OCI-LY3 (cell line): Measurements from ENCODE around the gene SCNN1A.

Experiments used
- H2AFZ ChIP-seq: fragments of 200-600, 300-600 bp; shearing (Covaris generic); 2 replicates; pipeline ENCODE4 v1.6.0; 2014; ENCODE audit warnings: antibody characterized with exemption, low read depth, low read length
- H3K27ac ChIP-seq: fragments of 200-600, 300-600 bp; sonication (generic); 2 replicates; pipeline ENCODE4 v1.5.1; 2014; ENCODE audit warnings: mild to moderate bottlenecking, low read length, moderate library complexity, mixed read lengths
- H3K27me3 ChIP-seq: fragments of 200-600, 300-600 bp; sonication (generic); 2 replicates; pipeline ENCODE4 v1.6.1; 2014; ENCODE audit warnings: low read depth, low read length, mixed read lengths
- H3K36me3 ChIP-seq: fragments of 200-600, 300-600 bp; sonication (generic); replicated peaks from 2 replicates; pipeline ENCODE3; 2014; ENCODE audit warnings: low read depth, low read length, mixed read lengths
- H3K4me1 ChIP-seq: fragments of 300-600, 200-600 bp; sonication (generic); 2 replicates; pipeline ENCODE4 v1.6.1; 2014; ENCODE audit warnings: low read length, mixed read lengths
- H3K4me2 ChIP-seq: fragments of 200-600, 300-600 bp; sonication (generic); 2 replicates; pipeline ENCODE4 v1.6.1; 2014; ENCODE audit warnings: low read length, mixed read lengths
- H3K4me3 ChIP-seq: fragments of 300-600, 200-600 bp; sonication (generic); 2 replicates; pipeline ENCODE4 v1.5.1; 2014; ENCODE audit warnings: antibody characterized with exemption, mild to moderate bottlenecking, low read length, moderate library complexity
- H3K79me2 ChIP-seq: fragments of 300-600, 200-600 bp; shearing (Covaris generic); 2 replicates; pipeline ENCODE4 v1.6.1; 2014; ENCODE audit warnings: mild to moderate bottlenecking, low read length, mixed read lengths
- H3K9ac ChIP-seq: fragments of 300-600, 200-600 bp; shearing (Covaris generic); 2 replicates; pipeline ENCODE4 v1.6.0; 2014; ENCODE audit warnings: mild to moderate bottlenecking, low read length, moderate library complexity
- H3K9me3 ChIP-seq: fragments of 200-600, 300-600 bp; shearing (Covaris generic); 2 replicates; pipeline ENCODE4 v1.6.1; 2014; ENCODE audit warnings: low read length, mixed read lengths; ENCODE audit not compliant: insufficient read depth
- H4K20me1 ChIP-seq: fragments of 200-600, 300-600 bp; sonication (generic); 2 replicates; pipeline ENCODE4 v1.6.1; 2016; ENCODE audit warnings: low read length, mixed read lengths; ENCODE audit not compliant: insufficient read depth
- EZH2phosphoT487 ChIP-seq: fragments of 200-600 bp; shearing (Covaris generic); IDR thresholded peaks from 2 replicates; pipeline ENCODE4 v1.6.1; 2018; ENCODE audit warnings: antibody characterized with exemption, mixed run types, low read depth
- TF ChIP-seq, protein P1 (sequence below): fragments of 200-600, 300-600 bp; sonication (generic); IDR thresholded peaks from 2 replicates; pipeline ENCODE4 v1.5.1; 2014; ENCODE audit warnings: antibody characterized with exemption, low read length, low read depth

SCNN1A gene

DNA sequence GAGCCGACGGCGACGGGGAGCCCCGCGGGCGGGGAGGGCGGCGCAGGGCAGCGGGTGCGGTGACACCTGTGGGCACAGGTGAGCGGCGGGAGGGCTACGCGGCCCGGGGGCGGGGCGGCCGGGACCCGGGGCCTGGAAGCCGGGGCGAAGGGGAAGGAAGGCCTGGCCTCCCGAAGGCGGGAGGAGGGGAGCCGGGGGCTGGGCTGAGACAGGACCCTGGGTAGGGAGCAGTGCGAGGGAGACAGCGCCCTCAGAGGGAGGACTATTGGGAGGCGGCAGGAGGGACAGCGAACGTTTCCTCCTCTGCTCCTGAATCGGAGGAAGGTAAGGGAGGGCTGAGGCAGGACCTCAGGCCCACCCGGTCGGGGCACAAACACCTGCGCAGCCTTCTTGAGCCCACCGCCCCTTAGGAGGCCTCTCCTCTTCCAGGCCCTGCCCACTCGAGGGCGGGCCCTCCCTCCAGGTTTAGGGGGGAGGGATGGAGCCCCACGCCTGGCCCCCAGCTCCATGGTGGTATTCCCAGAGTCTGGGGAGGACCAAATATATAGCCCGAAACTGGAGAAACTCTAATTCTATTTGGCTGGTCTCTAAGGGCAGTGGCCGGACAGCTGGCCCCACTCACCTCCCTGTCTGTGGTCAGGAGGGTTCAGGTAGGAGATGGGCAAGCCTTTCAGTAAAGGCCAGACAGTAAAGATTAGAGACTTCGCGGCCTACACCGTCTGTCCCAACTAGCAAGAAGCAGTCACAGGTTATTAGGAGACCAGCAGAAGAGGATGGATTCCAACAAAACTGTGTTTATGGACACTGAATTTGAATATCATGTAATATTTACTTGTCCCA, 64.4 kb downstream of the SCNN1A start:
- Histone ChIP-seq H3K27me3 (peaks cover 19% of the 10 kb centered on the region), H3K36me3 (no peaks in the 10 kb centered on the region), H3K9ac (no peak overlapping the region), H3K4me3 (no peak overlapping the region), H2AFZ (no peak overlapping the region), H3K4me2 (no peak overlapping the region), H3K9me3 (no peaks in the 10 kb centered on the region), H3K4me1 (peaks cover 8% of the 10 kb centered on the region), H3K79me2 (no peaks in the 10 kb centered on the region), H3K27ac (no peak overlapping the region), H4K20me1 (no peaks in the 10 kb centered on the region)
- TF ChIP-seq EZH2phosphoT487: no peak
- TF ChIP-seq, protein P1, sequence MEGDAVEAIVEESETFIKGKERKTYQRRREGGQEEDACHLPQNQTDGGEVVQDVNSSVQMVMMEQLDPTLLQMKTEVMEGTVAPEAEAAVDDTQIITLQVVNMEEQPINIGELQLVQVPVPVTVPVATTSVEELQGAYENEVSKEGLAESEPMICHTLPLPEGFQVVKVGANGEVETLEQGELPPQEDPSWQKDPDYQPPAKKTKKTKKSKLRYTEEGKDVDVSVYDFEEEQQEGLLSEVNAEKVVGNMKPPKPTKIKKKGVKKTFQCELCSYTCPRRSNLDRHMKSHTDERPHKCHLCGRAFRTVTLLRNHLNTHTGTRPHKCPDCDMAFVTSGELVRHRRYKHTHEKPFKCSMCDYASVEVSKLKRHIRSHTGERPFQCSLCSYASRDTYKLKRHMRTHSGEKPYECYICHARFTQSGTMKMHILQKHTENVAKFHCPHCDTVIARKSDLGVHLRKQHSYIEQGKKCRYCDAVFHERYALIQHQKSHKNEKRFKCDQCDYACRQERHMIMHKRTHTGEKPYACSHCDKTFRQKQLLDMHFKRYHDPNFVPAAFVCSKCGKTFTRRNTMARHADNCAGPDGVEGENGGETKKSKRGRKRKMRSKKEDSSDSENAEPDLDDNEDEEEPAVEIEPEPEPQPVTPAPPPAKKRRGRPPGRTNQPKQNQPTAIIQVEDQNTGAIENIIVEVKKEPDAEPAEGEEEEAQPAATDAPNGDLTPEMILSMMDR: no peak

GRCh38 chr12:6307529-6307928, 67.8 kb downstream of the SCNN1A start:
- Histone ChIP-seq H3K4me2 (no peak overlapping the region), H2AFZ (no peak overlapping the region), H3K4me1 (peaks cover under 1% of the 10 kb centered on the region), H3K9ac (no peak overlapping the region), H4K20me1 (no peaks in the 10 kb centered on the region), H3K79me2 (no peaks in the 10 kb centered on the region), H3K27ac (no peak overlapping the region), H3K27me3 (peaks cover 38% of the 10 kb centered on the region), H3K4me3 (no peak overlapping the region), H3K36me3 (no peaks in the 10 kb centered on the region), H3K9me3 (no peaks in the 10 kb centered on the region)
- TF ChIP-seq EZH2phosphoT487: no peak
- TF ChIP-seq, protein P1: no peak

DNA sequence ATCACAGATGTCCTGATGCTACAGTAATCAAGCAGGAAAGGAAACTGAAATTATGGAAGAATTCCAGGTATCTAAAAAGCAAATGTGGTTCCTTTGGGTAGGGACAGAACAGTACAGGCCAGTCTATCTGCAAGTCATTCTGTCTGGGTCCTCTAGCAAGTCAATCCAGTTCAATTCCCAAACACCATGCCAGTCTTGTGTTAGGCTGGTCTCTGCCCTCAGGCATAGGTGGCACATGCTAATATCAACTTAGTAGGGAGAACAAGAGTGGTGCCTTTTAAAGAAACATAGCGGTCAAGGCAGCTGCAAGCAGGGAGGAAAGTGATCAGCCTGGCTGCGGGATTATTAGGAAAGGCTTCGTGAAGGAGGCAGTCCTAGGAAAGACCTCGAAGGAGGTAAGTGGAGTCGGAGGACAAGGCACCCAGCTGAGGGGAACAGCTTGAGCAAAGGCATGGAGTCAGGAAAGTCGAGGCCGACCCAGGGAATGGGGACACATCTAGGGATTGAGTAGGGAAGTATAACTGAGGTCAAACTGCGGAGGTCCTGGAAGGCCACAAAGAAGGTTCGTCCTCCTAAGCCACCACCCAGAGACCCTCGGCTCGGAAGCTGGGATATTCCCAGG, 68.7 kb downstream of the SCNN1A start:
- Histone ChIP-seq H3K9me3 (no peaks in the 10 kb centered on the region), H3K4me2 (no peak overlapping the region), H3K27ac (no peak overlapping the region), H3K79me2 (no peaks in the 10 kb centered on the region), H3K4me1 (no peaks in the 10 kb centered on the region), H3K36me3 (no peaks in the 10 kb centered on the region), H3K4me3 (no peak overlapping the region), H2AFZ (no peak overlapping the region), H3K27me3 (peaks cover 45% of the 10 kb centered on the region), H4K20me1 (no peaks in the 10 kb centered on the region), H3K9ac (no peak overlapping the region)
- TF ChIP-seq EZH2phosphoT487: no peak
- TF ChIP-seq, protein P1: no peak

GRCh38 chr12:6306151-6306550, 69.2 kb downstream of the SCNN1A start:
- no peak overlapping the region for H3K4me2 ChIP-seq
- no peak overlapping the region for H3K27ac ChIP-seq
- peaks cover 48% of the 10 kb centered on the region for H3K27me3 ChIP-seq
- no peak overlapping the region for H3K9ac ChIP-seq
- H4K20me1 ChIP-seq: no peaks in the 10 kb centered on the region
- no peak overlapping the region for H2AFZ ChIP-seq
- H3K36me3 ChIP-seq: no peaks in the 10 kb centered on the region
- H3K9me3 ChIP-seq: no peaks in the 10 kb centered on the region
- no peaks in the 10 kb centered on the region for H3K79me2 ChIP-seq
- TF ChIP-seq, protein P1: no peak
- TF ChIP-seq EZH2phosphoT487: no peak
- H3K4me3 ChIP-seq: no peak overlapping the region
- no peaks in the 10 kb centered on the region for H3K4me1 ChIP-seq
